ENCODE results near the gene ARCN1.

The ARCN1 gene

GRCh38 chr11:118621071-118621783, 49.0 kb downstream of the ARCN1 start:
- no peak overlapping the region for H3K4me3 ChIP-seq (IDR thresholded peaks at IDR 0.05; ENCODE audit: insufficient read depth, low read depth, low read length)
- no peak overlapping the region for H3K27ac ChIP-seq
- H3K9ac ChIP-seq = no peak overlapping the region

GRCh38 chr11:118621784-118622375, 49.7 kb downstream of the ARCN1 start:
- TF ChIP-seq CTCF (conservative IDR thresholded peaks at IDR 0.05; ENCODE audit: low read depth, low read length) = no peak
- Histone ChIP-seq H3K79me2 (ENCODE audit: insufficient read depth, low read depth) (no peaks in the 10 kb centered on the region), H3K4me3 (IDR thresholded peaks at IDR 0.05; ENCODE audit: insufficient read depth, low read depth, low read length) (no peak overlapping the region), H3K4me2 (no peak overlapping the region), H3K4me1 (ENCODE audit: low read depth, poor library complexity, severe bottlenecking) (peaks cover 3% of the 10 kb centered on the region), H3K36me3 (ENCODE audit: insufficient read depth) (no peaks in the 10 kb centered on the region), H3K9ac (no peak overlapping the region), H3K27ac (no peak overlapping the region), H2AFZ (ENCODE audit: low read depth) (no peak overlapping the region), H4K20me1 (ENCODE audit: insufficient read depth) (no peaks in the 10 kb centered on the region), H3K27me3 (ENCODE audit: insufficient read depth, low read depth) (no peaks in the 10 kb centered on the region)

More at GRCh38 chr11:118621071-118621783, 49.0 kb downstream of the ARCN1 start:
- TF ChIP-seq CTCF (conservative IDR thresholded peaks at IDR 0.05; ENCODE audit: low read depth, low read length) = no peak
- no peaks in the 10 kb centered on the region for H3K36me3 ChIP-seq (ENCODE audit: insufficient read depth)
- H3K27me3 ChIP-seq (ENCODE audit: insufficient read depth, low read depth) = no peaks in the 10 kb centered on the region
- H4K20me1 ChIP-seq (ENCODE audit: insufficient read depth) = no peaks in the 10 kb centered on the region
- no peaks in the 10 kb centered on the region for H3K79me2 ChIP-seq (ENCODE audit: insufficient read depth, low read depth)
- H2AFZ ChIP-seq (ENCODE audit: low read depth) = no peak overlapping the region
- H3K4me2 ChIP-seq = no peak overlapping the region
- H3K4me1 ChIP-seq (ENCODE audit: low read depth, poor library complexity, severe bottlenecking) = peaks cover 3% of the 10 kb centered on the region

- no peaks in the 10 kb centered on the region for H3K79me2 ChIP-seq (ENCODE audit: insufficient read depth, low read depth)
- no peak overlapping the region for H2AFZ ChIP-seq (ENCODE audit: low read depth)
- H3K4me2 ChIP-seq = no peak overlapping the region
- H3K4me3 ChIP-seq (IDR thresholded peaks at IDR 0.05; ENCODE audit: insufficient read depth, low read depth, low read length) = no peak overlapping the region
- H3K27me3 ChIP-seq (ENCODE audit: insufficient read depth, low read depth) = no peaks in the 10 kb centered on the region
- H3K9ac ChIP-seq = no peak overlapping the region
- TF ChIP-seq CTCF (conservative IDR thresholded peaks at IDR 0.05; ENCODE audit: low read depth, low read length) = no peak
- H3K36me3 ChIP-seq (ENCODE audit: insufficient read depth) = no peaks in the 10 kb centered on the region
- H3K27ac ChIP-seq = no peak overlapping the region
- no peaks in the 10 kb centered on the region for H4K20me1 ChIP-seq (ENCODE audit: insufficient read depth)
- peaks cover 3% of the 10 kb centered on the region for H3K4me1 ChIP-seq (ENCODE audit: low read depth, poor library complexity, severe bottlenecking)
Observed at GRCh38 chr11:118622376-118623268, 50.4 kb downstream of the ARCN1 start.

- Histone ChIP-seq H3K79me2 (ENCODE audit: insufficient read depth, low read depth) (no peaks in the 10 kb centered on the region), H2AFZ (ENCODE audit: low read depth) (no peak overlapping the region), H3K36me3 (ENCODE audit: insufficient read depth) (no peaks in the 10 kb centered on the region), H3K9ac (no peak overlapping the region), H3K27ac (no peak overlapping the region), H3K4me3 (IDR thresholded peaks at IDR 0.05; ENCODE audit: insufficient read depth, low read depth, low read length) (no peak overlapping the region), H3K27me3 (ENCODE audit: insufficient read depth, low read depth) (no peaks in the 10 kb centered on the region), H4K20me1 (ENCODE audit: insufficient read depth) (no peaks in the 10 kb centered on the region), H3K4me1 (ENCODE audit: low read depth, poor library complexity, severe bottlenecking) (peaks cover 3% of the 10 kb centered on the region), H3K4me2 (no peak overlapping the region)
- no peak for TF ChIP-seq CTCF (conservative IDR thresholded peaks at IDR 0.05; ENCODE audit: low read depth, low read length)
Observed at GRCh38 chr11:118623269-118623655, 51.1 kb downstream of the ARCN1 start.

Measured in KMS-11 (cell line).